ENCODE results near the gene TTC3.

The TTC3 gene

GRCh38 chr21:37060296-37060695 is 12.8 kb upstream of the TTC3 start:
- DNase-seq = peak; percentile 91

- peak; percentile 69 for DNase-seq
Measured at GRCh38 chr21:37061926-37062592, 11.0 kb upstream of the TTC3 start.

- no peak for DNase-seq
Measured at GRCh38 chr21:37062593-37062935, 10.5 kb upstream of the TTC3 start.

- peak; percentile 22 for DNase-seq
Measured at GRCh38 chr21:37063433-37063832, 9.6 kb upstream of the TTC3 start.

- DNase-seq = no peak
Measured at GRCh38 chr21:37064841-37065240, 8.2 kb upstream of the TTC3 start.

- no peak for DNase-seq
Measured at GRCh38 chr21:37065561-37066177, 7.4 kb upstream of the TTC3 start.

GRCh38 chr21:37071561-37072273 is 1.3 kb upstream of the TTC3 start:
- peak; percentile 61 for DNase-seq

- no peak for DNase-seq
Measured at GRCh38 chr21:37072274-37072987, 623 bp upstream of the TTC3 start.

- peak; percentile 39 for DNase-seq
Measured at GRCh38 chr21:37073417-37074196, 553 bp downstream of the TTC3 start.

GRCh38 chr21:37074197-37074510 is 1.1 kb downstream of the TTC3 start:
- DNase-seq = no peak

GRCh38 chr21:37074546-37074945 is 1.5 kb downstream of the TTC3 start:
- no peak for DNase-seq

GRCh38 chr21:37075214-37075770 is 2.2 kb downstream of the TTC3 start:
- DNase-seq = no peak

- DNase-seq = no peak
Measured at GRCh38 chr21:37076087-37076850, 3.2 kb downstream of the TTC3 start.

GRCh38 chr21:37077403-37077802 is 4.3 kb downstream of the TTC3 start:
- no peak for DNase-seq

- no peak for DNase-seq
Measured at GRCh38 chr21:37079211-37079824, 6.3 kb downstream of the TTC3 start.

GRCh38 chr21:37082375-37082774 is 9.3 kb downstream of the TTC3 start:
- no peak for DNase-seq

- DNase-seq = no peak
Measured at GRCh38 chr21:37082856-37083528, 9.9 kb downstream of the TTC3 start.

GRCh38 chr21:37085726-37086125 is 12.7 kb downstream of the TTC3 start:
- no peak for DNase-seq

- DNase-seq = peak; percentile 67
Measured at GRCh38 chr21:37087188-37087587, 14.1 kb downstream of the TTC3 start.

- no peak for DNase-seq
Measured at GRCh38 chr21:37088186-37088735, 15.2 kb downstream of the TTC3 start.
